MM.1S (cell line): ENCODE data around the gene MAGEC3.

Experiments
- CTCF ChIP-seq: fragments of 300-600 bp; sonication (generic); IDR thresholded peaks from 2 replicates; pipeline ENCODE4 v1.5.1; 2016; ENCODE audit warnings: antibody characterized with exemption, low read length, mixed read lengths
- EZH2phosphoT487 ChIP-seq: fragments of 300-600 bp; sonication (generic); IDR thresholded peaks from 2 replicates; pipeline ENCODE4 v1.6.1; 2018; ENCODE audit warnings: antibody characterized with exemption, low read length

- TF ChIP-seq CTCF, result no peak
- TF ChIP-seq EZH2phosphoT487, result no peak
Measured at GRCh38 chrX:141935645-141936044, 97.5 kb downstream of the MAGEC3 start.
